Hepatocyte (in vitro differentiated cells): ENCODE results near the gene UGT1A6. TPM values are rescaled to one million over a fixed set of nuclear protein-coding genes. Genes with fewer than 3 reads are reported as not detected.

Experiments used
- DNase-seq: peaks from one replicate; pipeline ENCODE4 v3.0.0-alpha.2; 2016; ENCODE audit warnings: low spot score
- H2AFZ ChIP-seq: fragments of 200-600 bp; sonication (generic); 2 replicates; pipeline ENCODE4 v1.6.0; 2016; ENCODE audit warnings: antibody characterized with exemption, mild to moderate bottlenecking
- H3K27ac ChIP-seq: fragments of 200-600 bp; sonication (generic); 2 replicates; pipeline ENCODE4 v1.5.1; 2016; ENCODE audit warnings: mild to moderate bottlenecking
- H3K27me3 ChIP-seq: fragments of 200-600 bp; sonication (generic); 2 replicates; pipeline ENCODE4 v1.6.1; 2016
- H3K36me3 ChIP-seq: fragments of 200-600 bp; sonication (generic); replicated peaks from 2 replicates; pipeline ENCODE4 v1.5.1; 2016; ENCODE audit warnings: low read depth; ENCODE audit not compliant: insufficient read depth
- H3K4me1 ChIP-seq: fragments of 200-600 bp; sonication (generic); 2 replicates; pipeline ENCODE4 v1.5.1; 2016; ENCODE audit warnings: mild to moderate bottlenecking, moderate library complexity; ENCODE audit not compliant: insufficient read depth
- H3K4me2 ChIP-seq: fragments of 200-600 bp; sonication (generic); 2 replicates; pipeline ENCODE4 v1.6.0; 2016
- H3K4me3 ChIP-seq: fragments of 200-600 bp; sonication (generic); 2 replicates; pipeline ENCODE4 v1.5.1; 2016; ENCODE audit warnings: mild to moderate bottlenecking
- H3K79me2 ChIP-seq: fragments of 200-600 bp; sonication (generic); 2 replicates; pipeline ENCODE4 v1.6.0; 2017; ENCODE audit warnings: mild to moderate bottlenecking
- H3K9me2 ChIP-seq: fragments of 200-600 bp; sonication (generic); replicated peaks from 2 replicates; pipeline ENCODE4 v1.6.0; 2017; ENCODE audit warnings: mild to moderate bottlenecking; ENCODE audit not compliant: insufficient read depth
- H3K9me3 ChIP-seq: fragments of 200-600 bp; sonication (generic); 2 replicates; pipeline ENCODE4 v1.5.1; 2016; ENCODE audit warnings: low read depth, mild to moderate bottlenecking
- H4K20me1 ChIP-seq: fragments of 200-600 bp; sonication (generic); 2 replicates; pipeline ENCODE4 v1.6.0; 2016; ENCODE audit warnings: mild to moderate bottlenecking; ENCODE audit not compliant: insufficient read depth, poor library complexity, severe bottlenecking
- EZH2 ChIP-seq: fragments of 200-600 bp; sonication (generic); IDR thresholded peaks from 2 replicates; pipeline ENCODE4 v1.6.1; 2016; ENCODE audit warnings: antibody characterized with exemption, mild to moderate bottlenecking, borderline replicate concordance
- EZH2phosphoT487 ChIP-seq: fragments of 200-600 bp; sonication (generic); IDR thresholded peaks from one replicate; pipeline ENCODE4 v1.6.1; 2018; ENCODE audit warnings: antibody characterized with exemption, mild to moderate bottlenecking, low read depth, moderate library complexity; ENCODE audit not compliant: unreplicated experiment, severe bottlenecking
- WGBS: methylation state at CpG from one replicate; pipeline ENCODE4 v1.1.6; 2016; ENCODE audit warnings: low lambda C conversion rate; ENCODE audit errors: missing lambda C conversion rate; 5-methylcytosine and 5-hydroxymethylcytosine counted together
- polyA plus RNA-seq: library from polyadenylated mRNA; unstranded; fragments of >200 nt; fragmentation: Nextera tagmentation; extraction: Ambion mirVana; gene quantifications from 2 replicates; pipeline ENCODE4 v1.2.1, GENCODE V29; 2016
- total RNA-seq: library from RNA; depleted of rRNA; stranded (reverse); fragments of >200 nt; gene quantifications from 2 replicates; pipeline ENCODE4 v1.2.3, GENCODE V29; 2014
- TF ChIP-seq, protein P1 (sequence below): fragments of 200-600 bp; sonication (generic); IDR thresholded peaks from 2 replicates; pipeline ENCODE4 v1.5.1; 2016; ENCODE audit warnings: antibody characterized with exemption, mild to moderate bottlenecking; ENCODE audit not compliant: poor library complexity

UGT1A6 gene
- total and polyA plus RNA-seq, 2 experiments from 2014 or later, result 0.77 to 3.4 TPM

DNA sequence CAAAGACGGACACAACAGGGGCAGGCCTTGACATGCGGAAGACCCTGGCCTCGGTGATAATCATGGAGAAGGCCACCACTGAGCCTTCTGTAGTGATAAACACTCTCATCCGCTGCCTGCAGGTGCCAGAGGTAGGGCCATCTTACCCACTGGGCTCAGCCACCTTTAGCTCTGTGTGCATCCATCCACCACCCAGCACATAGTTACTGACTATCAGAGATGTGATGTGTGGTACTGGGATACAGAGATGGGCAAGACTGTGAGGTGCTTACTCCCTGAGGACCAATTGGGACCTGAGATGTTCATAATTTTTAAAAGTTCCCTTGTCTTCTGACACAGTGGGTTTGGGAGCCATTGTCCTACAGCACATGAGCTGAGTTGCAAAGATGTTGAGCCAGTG lies 87.0 kb downstream of the UGT1A6 start:
- H4K20me1 ChIP-seq, result no peaks in the 10 kb centered on the region
- TF ChIP-seq, protein P1, sequence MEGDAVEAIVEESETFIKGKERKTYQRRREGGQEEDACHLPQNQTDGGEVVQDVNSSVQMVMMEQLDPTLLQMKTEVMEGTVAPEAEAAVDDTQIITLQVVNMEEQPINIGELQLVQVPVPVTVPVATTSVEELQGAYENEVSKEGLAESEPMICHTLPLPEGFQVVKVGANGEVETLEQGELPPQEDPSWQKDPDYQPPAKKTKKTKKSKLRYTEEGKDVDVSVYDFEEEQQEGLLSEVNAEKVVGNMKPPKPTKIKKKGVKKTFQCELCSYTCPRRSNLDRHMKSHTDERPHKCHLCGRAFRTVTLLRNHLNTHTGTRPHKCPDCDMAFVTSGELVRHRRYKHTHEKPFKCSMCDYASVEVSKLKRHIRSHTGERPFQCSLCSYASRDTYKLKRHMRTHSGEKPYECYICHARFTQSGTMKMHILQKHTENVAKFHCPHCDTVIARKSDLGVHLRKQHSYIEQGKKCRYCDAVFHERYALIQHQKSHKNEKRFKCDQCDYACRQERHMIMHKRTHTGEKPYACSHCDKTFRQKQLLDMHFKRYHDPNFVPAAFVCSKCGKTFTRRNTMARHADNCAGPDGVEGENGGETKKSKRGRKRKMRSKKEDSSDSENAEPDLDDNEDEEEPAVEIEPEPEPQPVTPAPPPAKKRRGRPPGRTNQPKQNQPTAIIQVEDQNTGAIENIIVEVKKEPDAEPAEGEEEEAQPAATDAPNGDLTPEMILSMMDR, result no peak
- TF ChIP-seq EZH2 (no peak), EZH2phosphoT487 (no peak)
- H3K4me3 ChIP-seq, result no peak overlapping the region
- no peak overlapping the region for H3K4me2 ChIP-seq
- H3K36me3 ChIP-seq, result no peaks in the 10 kb centered on the region
- H3K9me2 ChIP-seq, result no peaks in the 10 kb centered on the region
- WGBS, result 89% methylated on average over 4 of the region's 4 CpGs
- no peak overlapping the region for H3K27ac ChIP-seq
- no peaks in the 10 kb centered on the region for H3K4me1 ChIP-seq
- no peaks in the 10 kb centered on the region for H3K9me3 ChIP-seq
- H3K27me3 ChIP-seq, result no peaks in the 10 kb centered on the region
- no peak overlapping the region for H2AFZ ChIP-seq
- DNase-seq, result no peak
- H3K79me2 ChIP-seq, result no peaks in the 10 kb centered on the region

DNA sequence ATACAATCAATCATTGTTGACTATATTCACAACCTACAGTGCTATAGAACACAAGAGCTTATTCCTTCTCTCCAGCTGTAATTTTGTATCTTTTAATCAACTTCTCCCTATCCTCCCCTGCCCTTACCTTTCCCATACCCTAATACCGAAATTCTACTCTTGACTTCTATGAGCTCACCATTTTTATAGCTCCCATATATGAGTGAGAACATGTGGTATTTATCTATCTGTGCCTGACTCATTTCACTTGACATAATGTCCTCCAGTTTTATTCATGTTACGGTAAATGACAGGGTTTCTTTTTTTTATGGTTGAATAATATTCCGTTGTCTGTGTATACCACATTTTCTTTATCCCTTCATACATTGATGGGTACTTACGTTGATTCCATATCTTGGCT lies 88.1 kb downstream of the UGT1A6 start:
- H3K9me3 ChIP-seq, result no peaks in the 10 kb centered on the region
- H3K27me3 ChIP-seq, result no peaks in the 10 kb centered on the region
- H3K4me2 ChIP-seq, result no peak overlapping the region
- TF ChIP-seq EZH2phosphoT487 (no peak), EZH2 (no peak)
- TF ChIP-seq, protein P1, result no peak
- no peaks in the 10 kb centered on the region for H3K4me1 ChIP-seq
- H3K27ac ChIP-seq, result no peak overlapping the region
- H4K20me1 ChIP-seq, result no peaks in the 10 kb centered on the region
- 90% methylated on average over 4 of the region's 4 CpGs for WGBS
- no peaks in the 10 kb centered on the region for H3K9me2 ChIP-seq
- no peaks in the 10 kb centered on the region for H3K36me3 ChIP-seq
- DNase-seq, result no peak
- H3K79me2 ChIP-seq, result no peaks in the 10 kb centered on the region
- no peak overlapping the region for H3K4me3 ChIP-seq
- H2AFZ ChIP-seq, result no peak overlapping the region

DNA sequence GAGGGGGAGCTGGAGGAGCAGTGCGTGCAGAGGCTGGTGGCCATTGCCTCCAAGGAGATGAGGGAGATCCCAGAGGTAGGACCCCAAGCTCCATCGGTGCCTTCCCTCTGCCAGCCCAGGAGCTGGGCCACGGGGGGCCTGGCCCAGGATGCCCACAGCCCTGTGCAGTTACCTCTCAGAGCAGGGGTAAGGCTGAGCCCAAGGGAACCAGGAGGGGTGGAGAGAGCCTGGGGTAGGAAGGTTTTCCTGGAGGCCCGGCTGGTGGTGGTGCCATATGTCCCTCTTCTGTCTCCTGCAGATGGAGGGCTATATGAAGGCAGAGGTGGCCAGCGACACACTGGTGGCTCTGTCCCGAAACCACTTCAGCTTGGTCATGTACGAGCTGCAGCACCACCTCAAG lies 96.9 kb downstream of the UGT1A6 start:
- no peak for DNase-seq
- Histone ChIP-seq H3K4me3 (no peak overlapping the region), H3K4me1 (no peaks in the 10 kb centered on the region)

More for the DNA sequence above, 96.9 kb downstream of the UGT1A6 start:
- H3K9me3 ChIP-seq, result no peaks in the 10 kb centered on the region
- H3K27ac ChIP-seq, result no peak overlapping the region
- H3K36me3 ChIP-seq, result no peaks in the 10 kb centered on the region
- 92% methylated on average over 7 of the region's 7 CpGs for WGBS
- no peak overlapping the region for H2AFZ ChIP-seq
- H3K79me2 ChIP-seq, result no peaks in the 10 kb centered on the region
- H3K27me3 ChIP-seq, result no peaks in the 10 kb centered on the region
- H3K4me2 ChIP-seq, result no peak overlapping the region
- no peak for TF ChIP-seq EZH2phosphoT487
- TF ChIP-seq, protein P1, result no peak
- no peak for TF ChIP-seq EZH2
- H3K9me2 ChIP-seq, result no peaks in the 10 kb centered on the region
- H4K20me1 ChIP-seq, result no peaks in the 10 kb centered on the region
